NCI-H1417 (cell line): ENCODE results near the gene EPHB1.
A peak's percentile ranks its signal among the peaks of the same experiment; 100 is the strongest.

Source experiments
- DNase-seq, 3 experiments: peaks; one replicate each; lab custom pipeline; 2025; lab: John Stamatoyannopoulos, UW

EPHB1 gene

DNA sequence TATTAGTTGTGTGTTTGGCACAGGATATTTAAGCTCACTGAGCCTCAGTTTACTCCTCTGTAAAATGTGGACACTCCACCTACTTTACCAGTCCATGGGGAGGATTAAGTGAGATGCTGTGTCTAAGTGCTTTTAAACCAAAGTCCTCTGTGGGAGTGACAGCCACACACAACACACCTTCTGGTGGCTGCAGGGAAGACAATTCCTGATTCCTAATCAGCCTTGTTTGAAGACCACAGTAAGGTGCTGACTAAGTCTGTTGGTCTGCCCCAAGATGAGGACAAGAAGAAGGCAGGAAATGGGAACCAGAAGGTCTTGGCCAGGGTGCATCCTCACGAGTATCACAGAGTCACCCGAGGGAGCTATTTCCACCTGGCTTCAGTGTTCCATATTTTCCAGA is 52.3 kb downstream of the EPHB1 start:
- no peak for DNase-seq

DNA sequence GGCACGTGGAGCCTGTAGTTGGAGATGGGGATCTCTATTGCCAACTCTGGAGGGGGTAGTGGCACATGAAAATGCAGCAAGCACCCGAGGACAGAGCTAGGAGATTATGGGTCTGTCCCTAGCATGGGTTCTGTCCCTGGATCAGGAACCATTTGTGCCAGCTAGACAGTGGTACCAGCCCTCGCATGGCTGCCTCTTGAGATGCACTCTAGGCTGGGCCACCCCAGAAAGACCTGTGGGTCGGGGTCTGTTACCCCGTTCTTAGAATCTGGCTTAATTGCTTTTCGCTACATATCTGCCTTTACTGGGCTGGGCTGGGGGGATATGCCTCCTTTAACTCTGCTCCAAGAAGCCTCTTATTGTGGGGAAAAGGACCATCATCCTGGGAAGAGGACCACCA is 54.5 kb downstream of the EPHB1 start:
- DNase-seq, result no peak

DNA sequence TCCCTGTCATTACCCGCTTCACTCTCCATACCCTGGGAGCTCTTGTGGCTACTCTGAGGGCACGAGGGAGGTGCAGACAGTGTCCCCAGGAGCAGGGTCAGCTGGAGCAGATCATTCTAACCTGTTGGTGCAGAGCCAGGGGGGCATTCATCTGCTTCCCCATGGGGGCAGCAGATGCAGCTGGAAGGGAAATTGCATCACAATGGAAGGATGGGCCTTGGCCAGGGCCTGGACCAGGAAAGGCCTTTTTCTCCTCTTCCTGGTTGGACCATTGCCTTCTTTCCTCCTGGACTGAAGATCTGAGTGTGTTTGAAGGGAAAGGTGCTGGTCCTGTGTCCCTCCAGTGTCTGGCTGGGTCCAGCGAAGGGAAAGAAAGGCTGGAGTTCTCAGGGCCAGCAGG is 55.7 kb downstream of the EPHB1 start:
- no peak for DNase-seq

DNA sequence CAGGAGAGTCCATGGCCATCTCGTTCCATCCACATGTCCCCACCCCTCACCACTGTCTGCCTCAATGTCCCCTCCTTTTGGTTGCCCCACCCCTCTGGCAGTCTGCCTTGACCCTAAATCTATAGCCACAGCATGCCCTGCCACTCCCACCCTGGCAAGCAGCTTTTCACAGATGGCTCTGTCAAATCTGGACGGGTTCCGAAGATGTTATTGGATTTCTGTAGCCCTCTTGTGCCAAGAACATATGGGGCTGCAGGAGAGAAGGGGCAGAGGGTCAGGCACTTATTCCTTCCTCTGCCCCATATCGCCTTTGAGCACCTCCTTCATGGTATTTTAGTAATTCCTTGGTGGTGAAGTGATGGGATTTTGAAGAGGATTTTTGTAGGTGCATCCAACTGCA is 57.1 kb downstream of the EPHB1 start:
- no peak for DNase-seq

DNA sequence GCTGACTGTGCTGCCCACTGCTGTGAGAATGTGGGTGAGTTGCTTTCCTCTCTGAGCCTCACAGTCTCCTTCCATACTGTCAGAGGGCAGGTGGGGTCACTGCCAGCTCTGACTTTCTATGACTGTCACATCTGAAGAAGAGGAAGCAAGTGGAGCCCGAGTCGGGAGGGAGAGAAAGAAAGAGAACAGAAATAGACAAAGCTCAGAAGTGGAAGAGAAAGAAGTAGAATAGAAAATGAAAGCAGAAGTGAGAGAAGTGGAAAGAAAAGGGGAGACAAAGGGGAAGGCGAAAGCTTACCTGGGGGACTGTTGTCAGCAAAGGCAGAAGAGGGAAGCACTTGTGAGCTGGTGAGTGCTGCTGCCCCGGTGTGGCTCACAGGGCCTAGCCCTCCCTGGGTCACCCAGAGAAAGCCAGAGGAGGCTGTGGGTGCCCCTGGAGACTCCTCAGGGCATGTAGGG is 57.9 kb downstream of the EPHB1 start:
- DNase-seq, result no peak

DNA sequence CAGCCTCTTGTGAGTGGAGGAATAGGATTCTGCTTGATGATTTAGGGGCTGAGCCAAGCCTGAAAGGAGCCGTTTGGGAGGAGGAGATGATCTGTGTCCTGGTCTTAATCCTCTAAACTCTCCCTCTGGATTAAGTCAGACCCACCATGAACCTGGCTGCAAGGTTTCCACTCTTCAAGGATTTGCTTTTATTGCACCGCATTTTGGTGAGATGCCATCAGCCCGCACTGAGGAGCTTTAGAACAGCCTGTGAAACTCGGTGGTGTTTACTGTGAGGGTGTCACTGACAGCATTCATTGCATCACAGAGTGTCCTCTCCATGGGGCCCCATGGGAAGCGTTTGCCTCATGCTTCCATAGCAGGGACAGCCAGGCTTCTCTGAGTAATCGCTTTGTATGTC is 59.2 kb downstream of the EPHB1 start:
- DNase-seq, result no peak

DNA sequence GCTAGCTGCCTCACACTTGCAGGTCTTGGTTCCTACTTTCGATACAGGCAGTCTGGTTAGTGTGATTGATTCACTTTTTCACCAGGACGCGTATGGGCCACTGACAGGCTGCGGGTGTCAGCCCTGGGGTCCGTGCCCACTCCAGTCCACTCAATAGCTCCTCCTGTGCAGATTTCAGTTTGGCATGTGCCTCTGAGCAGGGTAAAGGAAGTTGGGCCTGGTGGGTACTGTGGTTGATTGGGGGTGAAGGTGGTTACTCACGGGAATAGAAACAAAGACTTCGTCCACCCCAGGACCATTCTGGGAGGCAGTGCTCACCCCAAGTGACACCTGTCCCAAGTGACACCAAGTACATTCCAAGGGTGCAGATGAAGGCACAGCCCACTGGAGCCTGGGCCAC is 62.3 kb downstream of the EPHB1 start:
- DNase-seq, result no peak

DNA sequence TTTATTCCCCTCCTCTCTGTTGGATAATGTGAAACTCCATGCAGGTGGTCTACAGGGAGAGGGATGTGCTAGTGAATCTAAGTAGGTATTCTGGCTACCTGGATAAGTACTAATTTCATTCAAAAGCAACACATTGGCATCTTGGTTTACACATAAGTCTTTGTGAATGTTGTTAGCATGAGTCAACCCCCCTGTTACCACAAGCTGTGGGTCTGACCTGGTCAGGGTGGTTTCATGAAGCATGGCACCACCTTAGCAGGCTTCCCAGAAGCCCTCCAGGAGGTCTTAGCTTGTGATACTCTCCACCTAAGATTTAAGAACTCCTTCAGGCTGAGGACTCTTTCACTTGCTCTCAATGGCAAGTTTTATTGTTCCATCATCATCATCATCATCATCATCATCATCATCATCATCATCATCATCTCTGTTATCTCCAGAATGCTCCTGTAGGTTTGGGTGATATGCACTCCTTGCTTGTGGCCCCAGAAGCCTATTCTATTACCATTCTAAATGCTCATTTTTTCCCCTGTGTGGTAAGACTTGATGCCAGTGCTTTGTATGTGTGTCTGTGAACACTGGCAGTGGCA is 62.8 kb downstream of the EPHB1 start:
- DNase-seq, result no peak

DNA sequence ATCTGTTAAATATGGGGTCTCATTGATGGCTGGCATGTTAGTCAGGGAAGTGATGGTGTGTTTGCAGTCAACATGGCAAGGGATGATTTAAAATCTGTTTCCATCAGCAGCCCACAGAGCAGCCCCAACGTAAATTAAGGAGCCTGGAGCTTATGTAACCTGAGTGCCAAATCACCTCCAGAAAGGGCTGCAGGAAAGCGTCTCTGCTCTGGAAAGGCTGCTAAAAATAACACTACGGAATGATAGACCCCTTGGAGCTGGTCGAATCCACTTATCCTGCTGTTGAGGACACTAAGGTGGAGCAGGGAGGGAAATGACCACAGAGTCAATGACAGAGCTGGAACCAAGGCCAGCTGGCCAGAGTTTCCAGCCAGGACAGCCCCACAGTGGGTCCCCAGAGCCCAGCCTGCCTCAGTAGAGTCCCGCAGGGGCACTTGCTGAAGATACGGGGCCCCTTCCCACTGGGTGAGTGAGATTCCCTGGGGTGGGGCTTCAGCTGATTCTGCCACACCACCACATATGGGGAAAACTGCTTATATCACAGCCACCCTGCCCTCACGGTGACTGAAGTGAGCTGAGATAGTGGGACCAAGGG is 63.5 kb downstream of the EPHB1 start:
- DNase-seq, result peak in 2 of 3 experiments; percentile 21 to 61

DNA sequence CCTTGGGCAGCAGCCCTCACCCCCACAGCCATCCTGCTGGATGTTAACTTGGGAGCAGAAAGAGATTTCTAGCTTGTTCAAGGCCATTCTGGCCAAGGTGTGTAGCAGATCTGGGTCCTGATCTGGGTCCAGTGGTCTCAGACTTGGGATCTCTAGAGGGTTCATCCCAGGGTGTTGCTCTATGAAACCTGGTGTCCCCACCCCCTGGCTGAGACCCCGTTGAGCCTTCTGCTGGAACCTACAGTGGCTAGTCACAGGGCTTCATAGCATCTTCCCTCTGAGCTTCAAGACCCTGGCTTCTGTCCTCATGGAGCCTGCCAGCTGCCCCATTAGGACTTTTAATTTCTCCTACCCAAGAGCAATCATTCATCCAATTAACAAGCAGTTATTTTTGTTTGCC is 64.3 kb downstream of the EPHB1 start:
- no peak for DNase-seq

DNA sequence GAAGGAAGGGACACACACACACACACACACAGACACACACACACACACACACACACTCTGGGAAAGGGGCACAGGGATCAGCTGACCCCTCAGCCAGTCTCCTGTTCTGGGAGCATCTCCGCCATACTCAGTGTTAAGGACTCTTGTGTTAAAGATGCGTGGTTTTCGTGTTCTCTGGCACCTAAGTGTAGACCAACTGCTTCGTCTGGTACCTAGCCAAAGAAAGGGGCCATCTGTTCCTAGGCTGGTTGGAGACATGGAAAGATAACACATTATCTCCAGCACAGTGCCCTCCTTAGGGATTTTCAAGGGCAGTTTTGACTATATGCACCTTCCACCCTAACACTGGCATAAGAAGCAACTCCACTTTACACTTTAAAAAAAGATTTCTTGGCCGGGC is 65.1 kb downstream of the EPHB1 start:
- DNase-seq, result peak in 1 of 3 experiments; percentile 8

DNA sequence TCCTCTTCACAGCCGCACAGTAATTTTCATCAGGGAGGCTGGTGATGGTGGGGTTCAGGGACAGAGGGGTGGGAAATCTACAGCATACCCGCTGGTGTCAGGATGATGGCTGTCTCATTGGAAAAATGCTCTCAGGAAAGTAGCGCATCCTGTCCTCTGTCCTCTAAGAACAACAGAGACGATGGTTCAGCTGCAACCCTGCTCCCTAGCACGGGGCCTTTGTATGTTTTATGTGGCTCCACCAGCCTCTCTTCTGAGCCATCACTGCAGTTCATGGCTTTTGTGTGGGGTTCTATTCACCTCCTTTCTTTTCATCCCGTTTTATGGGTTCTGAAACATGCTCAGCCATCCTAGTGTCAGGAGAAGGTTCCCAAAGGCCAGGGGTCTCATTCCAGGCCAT is 68.9 kb downstream of the EPHB1 start:
- DNase-seq, result no peak

DNA sequence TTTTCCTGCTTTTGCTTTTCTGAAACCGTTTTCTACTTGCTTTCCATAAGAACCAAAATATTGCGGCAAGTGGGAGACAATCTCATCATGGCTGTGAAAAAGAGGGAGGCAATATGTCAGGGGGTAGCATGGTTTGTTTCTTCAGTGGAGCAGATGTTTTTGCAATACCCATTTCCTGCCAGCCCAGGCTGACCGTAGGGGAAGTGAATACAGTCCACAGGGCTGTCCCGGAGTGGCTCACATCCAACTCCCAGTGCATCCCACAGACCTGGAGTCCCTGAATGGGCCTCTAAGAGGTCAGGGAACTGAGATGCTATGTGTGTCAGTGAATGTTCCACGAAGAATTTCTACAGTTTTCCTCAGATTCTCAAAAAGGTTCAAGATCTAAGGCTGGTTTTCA is 69.6 kb downstream of the EPHB1 start:
- DNase-seq, result no peak

DNA sequence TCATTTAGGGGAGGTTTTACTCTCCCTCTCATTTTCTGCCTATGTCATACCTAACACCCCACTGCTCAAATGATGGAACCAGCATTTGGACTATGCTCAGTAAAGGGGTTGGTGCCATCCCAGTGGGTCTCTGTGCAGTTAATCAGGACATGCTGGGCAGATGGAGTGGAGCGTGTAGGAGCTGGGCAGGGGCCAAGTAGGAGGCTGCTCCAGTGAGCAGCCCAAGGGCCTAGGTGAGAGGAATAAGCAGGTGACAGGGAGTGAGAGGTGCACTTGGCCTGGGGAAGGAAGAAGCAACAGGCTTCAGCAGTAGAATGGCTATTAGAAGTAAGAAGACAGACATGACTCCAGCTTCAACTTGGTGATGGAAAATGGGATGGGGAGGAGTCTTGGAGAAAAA is 72.2 kb downstream of the EPHB1 start:
- no peak for DNase-seq

DNA sequence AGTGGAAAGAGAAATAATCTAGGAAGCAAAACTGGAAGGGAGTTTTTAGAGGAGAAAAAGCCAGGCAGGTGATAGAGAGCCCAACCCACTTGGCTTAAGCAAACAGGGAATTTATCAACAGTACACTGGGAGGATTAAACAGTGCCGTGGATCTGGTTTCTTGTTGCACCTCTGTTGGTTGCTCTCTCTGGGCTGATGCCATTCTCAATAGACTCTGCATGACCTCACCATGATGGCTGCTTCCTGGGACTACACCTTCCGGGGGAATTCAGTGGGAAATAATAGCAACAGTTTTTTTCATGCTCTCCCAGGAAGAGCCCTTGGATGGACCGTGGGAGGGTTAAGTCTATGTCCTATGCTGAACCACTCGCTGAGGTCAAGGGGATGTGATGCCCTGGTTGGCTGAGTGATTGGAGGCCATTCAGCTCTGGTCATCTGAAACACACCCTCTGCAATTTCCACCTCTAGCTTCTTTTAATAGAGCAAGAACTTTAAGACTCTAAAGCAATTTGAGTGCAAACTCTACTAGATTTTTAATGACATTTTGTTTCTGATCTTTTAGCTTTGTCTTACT is 74.2 kb downstream of the EPHB1 start:
- DNase-seq, result peak in 2 of 3 experiments; percentile 8 to 11

DNA sequence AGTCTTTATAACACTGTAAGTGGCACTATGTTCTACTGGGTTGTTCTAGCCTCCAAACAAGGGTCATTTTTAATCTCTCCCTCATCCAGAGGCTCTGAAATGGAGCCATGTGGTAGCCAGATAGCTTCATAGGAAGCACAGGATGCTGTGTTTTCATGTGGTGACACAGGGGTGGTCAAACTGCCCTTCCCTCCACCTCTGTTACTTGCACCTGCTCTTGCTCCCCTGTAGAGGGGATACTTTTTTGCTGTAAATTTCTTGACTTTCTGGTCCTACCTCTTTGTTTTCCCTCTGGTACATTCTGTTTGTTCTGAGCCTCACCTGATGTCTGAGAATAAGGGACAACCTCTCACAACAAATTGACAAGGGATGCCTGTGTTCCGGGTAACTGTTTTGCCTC is 76.8 kb downstream of the EPHB1 start:
- DNase-seq, result no peak

DNA sequence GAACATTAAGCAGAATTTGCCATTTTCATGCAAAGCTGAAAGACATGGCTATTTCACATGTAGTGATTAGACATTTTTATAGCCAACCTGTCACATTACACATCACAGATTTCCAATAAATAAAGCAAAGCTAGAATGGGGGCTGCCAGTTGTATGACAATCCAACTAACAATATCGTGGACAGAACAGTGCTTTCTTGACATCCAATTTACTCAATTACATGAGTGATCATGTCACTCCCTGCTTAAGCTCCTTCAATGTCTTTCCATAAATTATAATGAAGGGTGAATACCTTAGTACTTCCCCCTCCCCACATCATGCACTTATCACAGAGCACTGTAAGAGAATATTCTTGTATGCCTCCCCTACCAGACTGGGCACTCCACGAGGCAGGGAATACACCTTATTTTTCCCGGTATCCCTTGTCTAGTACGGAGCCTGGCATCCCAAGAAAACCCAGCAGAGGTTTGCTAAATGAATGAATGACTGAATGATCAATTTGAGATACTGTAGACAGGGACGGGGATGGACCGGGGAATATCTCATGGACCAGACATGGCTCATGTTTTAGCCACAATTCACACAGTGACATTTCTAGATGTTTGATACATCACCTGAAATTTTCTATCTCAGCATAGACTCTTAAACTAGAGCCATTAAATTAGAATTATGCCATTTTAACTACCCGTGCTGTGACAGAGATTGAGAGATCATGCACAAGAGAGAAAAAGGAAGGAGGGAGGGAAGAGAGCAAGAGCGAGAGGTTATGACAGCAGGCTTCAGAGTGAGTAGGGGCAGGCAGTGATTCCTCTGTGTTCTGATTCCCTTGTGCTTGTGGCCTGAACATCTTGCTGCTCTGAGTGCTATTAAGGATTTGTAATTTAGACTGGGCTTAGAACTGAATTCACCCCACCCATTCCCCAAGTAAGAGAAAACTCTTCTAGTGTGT is 77.7 kb downstream of the EPHB1 start:
- no peak for DNase-seq

DNA sequence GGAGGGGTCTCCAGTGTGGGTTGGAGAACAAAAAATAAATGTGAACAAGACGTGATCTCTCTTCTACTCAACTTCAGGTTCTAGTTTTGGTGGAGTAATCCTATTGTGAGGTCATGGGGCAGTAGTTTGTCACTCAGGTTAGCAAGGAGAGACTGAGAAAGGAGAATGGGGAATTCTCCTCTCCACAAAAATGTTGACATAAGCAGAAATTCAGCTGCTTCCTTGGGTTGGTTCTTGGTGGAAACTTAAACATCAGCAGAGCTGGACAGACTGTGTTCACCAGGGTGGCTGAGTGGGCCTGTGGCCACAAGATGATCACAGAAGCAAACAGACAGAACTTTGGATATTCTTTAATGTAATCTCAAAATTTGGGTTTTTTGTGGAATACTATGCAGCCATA is 78.7 kb downstream of the EPHB1 start:
- DNase-seq, result no peak

DNA sequence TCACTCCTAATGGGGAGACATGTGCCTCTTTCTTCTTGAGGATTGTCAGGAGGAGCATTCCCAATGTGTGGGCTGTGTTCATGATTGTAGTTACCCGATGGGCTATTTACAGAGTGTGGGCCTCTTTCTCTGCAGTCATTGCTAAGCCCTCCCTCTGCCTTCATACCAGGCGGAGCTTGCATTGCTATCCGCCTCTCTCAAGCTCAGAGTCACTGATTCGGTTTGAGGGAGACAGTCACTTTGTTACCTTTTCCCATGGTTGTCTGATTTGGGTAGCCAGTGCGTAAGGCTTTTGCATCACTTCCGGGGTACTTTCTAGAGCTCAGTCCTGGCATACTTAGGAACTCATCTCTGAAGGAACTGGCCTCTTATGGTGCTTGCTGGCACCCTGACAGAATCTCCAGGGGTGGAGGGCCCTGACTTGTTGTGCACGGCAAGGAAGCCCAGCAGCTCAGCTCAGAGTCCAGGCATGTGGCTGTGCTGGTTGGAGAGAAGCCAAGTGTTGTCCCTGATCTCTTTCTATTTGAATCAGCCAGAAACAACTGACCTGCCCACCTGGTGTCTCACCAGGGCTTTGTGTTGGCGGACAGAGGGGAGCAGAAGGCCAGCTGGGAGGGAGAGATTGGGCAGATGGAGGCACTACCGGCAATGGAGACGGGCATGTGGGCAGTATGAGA is 79.8 kb downstream of the EPHB1 start:
- peak in 2 of 3 experiments; percentile 7 to 51 for DNase-seq

DNA sequence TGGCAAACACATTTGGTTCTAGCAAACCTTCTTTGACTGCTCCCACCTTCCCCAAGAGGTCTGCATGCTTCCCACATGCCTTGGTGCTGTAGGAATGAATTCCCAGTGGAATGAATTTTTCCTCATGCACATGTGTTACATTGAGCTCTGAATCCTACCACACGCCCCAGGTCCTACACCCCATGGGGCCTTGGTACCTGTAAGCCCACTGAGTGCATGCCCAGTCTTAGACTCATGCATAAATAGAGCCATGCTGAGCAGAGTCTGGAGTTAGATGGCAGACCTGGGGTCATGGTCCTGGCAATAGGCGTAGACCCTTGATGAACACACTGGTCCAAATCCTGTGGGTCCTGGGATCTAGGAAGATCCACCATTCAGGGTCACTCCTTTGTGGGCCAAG is 81.8 kb downstream of the EPHB1 start:
- no peak for DNase-seq

DNA sequence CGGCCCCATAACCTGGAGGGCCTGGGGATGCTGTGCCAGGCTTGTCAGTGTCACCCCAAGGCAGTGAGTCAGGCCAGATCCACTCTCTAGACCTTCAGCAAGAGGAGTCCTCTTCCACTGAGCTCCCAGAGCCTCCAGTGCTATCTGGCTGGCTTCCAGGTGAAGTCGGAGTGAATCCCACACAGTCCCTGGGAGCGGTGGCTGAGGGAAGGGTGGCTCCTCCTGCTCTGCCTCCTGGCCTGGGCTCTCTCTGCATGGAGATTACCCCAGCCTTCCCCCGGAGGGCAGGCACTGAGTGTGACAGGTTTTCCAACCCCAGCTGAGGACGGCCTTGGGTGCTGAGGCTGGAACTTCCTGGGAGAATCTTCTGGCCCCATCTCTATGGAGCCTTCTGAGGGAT is 82.7 kb downstream of the EPHB1 start:
- DNase-seq, result no peak

DNA sequence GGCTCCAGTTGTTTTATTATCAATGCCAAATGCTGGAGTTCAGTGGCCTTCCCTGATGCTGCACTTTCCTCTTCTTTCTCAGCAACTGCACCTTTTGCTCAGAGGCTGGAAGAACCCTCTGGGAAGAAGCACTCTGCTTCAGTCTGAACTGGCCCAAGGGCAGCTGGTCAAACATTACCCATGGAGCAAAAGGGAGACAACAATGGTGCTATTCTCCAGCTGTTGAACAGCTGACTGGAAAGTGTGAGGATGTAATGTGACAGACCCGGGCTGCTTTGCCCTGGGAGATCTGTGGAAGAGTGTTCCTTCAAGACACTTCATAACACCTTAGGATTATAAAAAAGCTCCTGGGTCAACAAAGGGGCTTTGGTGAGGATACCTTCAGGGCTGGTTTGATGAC is 84.9 kb downstream of the EPHB1 start:
- DNase-seq, result peak in 2 of 3 experiments; percentile 55 to 87
